Activated CD8-positive, alpha-beta memory T cell treated with anti-CD3 and anti-CD28 coated beads for 1 hour (primary cell): ENCODE results near the gene IRF4.

Experiments
- DNase-seq, 2 donors: peaks; one replicate each; pipeline ENCODE4 v3.0.0-alpha.2; 2020; ENCODE audit warnings: low read depth in 1 of 2; ENCODE audit errors: extremely low read depth in 1 of 2

IRF4 gene

GRCh38 chr6:352896-353470 is 38.6 kb upstream of the IRF4 start:
- DNase-seq, result no peak

- no peak for DNase-seq
Measured at GRCh38 chr6:353642-354614, 37.6 kb upstream of the IRF4 start.

GRCh38 chr6:354631-355280 is 36.8 kb upstream of the IRF4 start:
- no peak for DNase-seq

- DNase-seq, result no peak
Measured at GRCh38 chr6:355373-356208, 36.0 kb upstream of the IRF4 start.

GRCh38 chr6:356828-357251 is 34.7 kb upstream of the IRF4 start:
- no peak for DNase-seq

- DNase-seq, result no peak
Measured at GRCh38 chr6:357261-357790, 34.2 kb upstream of the IRF4 start.

GRCh38 chr6:357791-358341 is 33.7 kb upstream of the IRF4 start:
- DNase-seq, result no peak

- DNase-seq, result no peak
Measured at GRCh38 chr6:358432-358831, 33.1 kb upstream of the IRF4 start.

GRCh38 chr6:358847-359246 is 32.7 kb upstream of the IRF4 start:
- DNase-seq, result no peak

- no peak for DNase-seq
Measured at GRCh38 chr6:359261-360035, 32.1 kb upstream of the IRF4 start.

GRCh38 chr6:360349-360748 is 31.2 kb upstream of the IRF4 start:
- no peak for DNase-seq

GRCh38 chr6:360764-361373 is 30.7 kb upstream of the IRF4 start:
- no peak for DNase-seq

- DNase-seq, result no peak
Measured at GRCh38 chr6:361411-362132, 30.0 kb upstream of the IRF4 start.

- no peak for DNase-seq
Measured at GRCh38 chr6:362231-362923, 29.2 kb upstream of the IRF4 start.

- DNase-seq, result no peak
Measured at GRCh38 chr6:362924-363249, 28.7 kb upstream of the IRF4 start.

- no peak for DNase-seq
Measured at GRCh38 chr6:363291-363690, 28.3 kb upstream of the IRF4 start.

GRCh38 chr6:363909-364308 is 27.6 kb upstream of the IRF4 start:
- no peak for DNase-seq
